ENCODE measurements around the gene WDR47.
"Not testable (repeated sequence)": the region's sequence is repeated elsewhere in the genome, so short reads cannot be mapped to it uniquely, and the experiment has no call there.

- not testable (repeated sequence) for TF ChIP-seq POLR2A (IDR thresholded peaks at IDR 0.05)
- TF ChIP-seq, protein P1, sequence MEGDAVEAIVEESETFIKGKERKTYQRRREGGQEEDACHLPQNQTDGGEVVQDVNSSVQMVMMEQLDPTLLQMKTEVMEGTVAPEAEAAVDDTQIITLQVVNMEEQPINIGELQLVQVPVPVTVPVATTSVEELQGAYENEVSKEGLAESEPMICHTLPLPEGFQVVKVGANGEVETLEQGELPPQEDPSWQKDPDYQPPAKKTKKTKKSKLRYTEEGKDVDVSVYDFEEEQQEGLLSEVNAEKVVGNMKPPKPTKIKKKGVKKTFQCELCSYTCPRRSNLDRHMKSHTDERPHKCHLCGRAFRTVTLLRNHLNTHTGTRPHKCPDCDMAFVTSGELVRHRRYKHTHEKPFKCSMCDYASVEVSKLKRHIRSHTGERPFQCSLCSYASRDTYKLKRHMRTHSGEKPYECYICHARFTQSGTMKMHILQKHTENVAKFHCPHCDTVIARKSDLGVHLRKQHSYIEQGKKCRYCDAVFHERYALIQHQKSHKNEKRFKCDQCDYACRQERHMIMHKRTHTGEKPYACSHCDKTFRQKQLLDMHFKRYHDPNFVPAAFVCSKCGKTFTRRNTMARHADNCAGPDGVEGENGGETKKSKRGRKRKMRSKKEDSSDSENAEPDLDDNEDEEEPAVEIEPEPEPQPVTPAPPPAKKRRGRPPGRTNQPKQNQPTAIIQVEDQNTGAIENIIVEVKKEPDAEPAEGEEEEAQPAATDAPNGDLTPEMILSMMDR (IDR thresholded peaks at IDR 0.05) = not testable (repeated sequence)
Observed at GRCh38 chr1:109029493-109029892, 12.4 kb downstream of the WDR47 start.
